ENCODE results near the gene PIGB.
"Not testable (repeated sequence)": the region's sequence is repeated elsewhere in the genome, so short reads cannot be mapped to it uniquely, and the experiment has no call there.

Gene PIGB

GRCh38 chr15:55289746-55290527 is 29.1 kb upstream of the PIGB start, which contains the start of gene RAB27A:
RAB27A (minus strand) TSS chr15:55289813; CDS start chr15:55234934, 54,879 bp downstream.
- H3K4me1 ChIP-seq = peaks cover 0 to 29% (median 11%) of the 10 kb centered on the region in 4 donors
- H3K4me3 ChIP-seq = peak within 1 kb of the TSS; percentile 82 to 90
- peak within 1 kb of the TSS; percentile 93 for H3K27ac ChIP-seq
- no peaks in the 10 kb centered on the region for H3K27me3 ChIP-seq
- TF ChIP-seq CTCF (IDR thresholded peaks at IDR 0.05) = no peak
- DNase-seq = peak; percentile 70 to 88
- no peaks in the 10 kb centered on the region for H3K36me3 ChIP-seq
- no peaks in the 10 kb centered on the region for H3K9me3 ChIP-seq
- intact Hi-C loops (cut with DNase I; ENCODE audit: low total_unique reads) = loop anchor here (2.0 to 10.0 kb wide), 2 partner anchors 73 to 1315 kb away; partner anchors contain the start of gene UNC13C

GRCh38 chr15:55290528-55291057 is 28.4 kb upstream of the PIGB start:
- TF ChIP-seq CTCF (IDR thresholded peaks at IDR 0.05) = peak; percentile 83 to 93
- peak; percentile 80 to 91 for DNase-seq
- Histone ChIP-seq H3K4me1 (peaks cover 0 to 23% (median 11%) of the 10 kb centered on the region in 4 donors), H3K9me3 (no peaks in the 10 kb centered on the region), H3K36me3 (no peaks in the 10 kb centered on the region), H3K27ac (peak overlapping the region; percentile 93), H3K27me3 (no peaks in the 10 kb centered on the region), H3K4me3 (peak overlapping the region; percentile 82 to 90)
- intact Hi-C loops (cut with DNase I; ENCODE audit: low total_unique reads) = loop anchor here (2.0 kb wide), 1 partner anchor 74 kb away; no protein-coding TSS in a partner anchor

GRCh38 chr15:55297315-55297714 is 21.7 kb upstream of the PIGB start:
- intact Hi-C loops (cut with DNase I; ENCODE audit: low total_unique reads) = no loop called here
- no peak for TF ChIP-seq CTCF (IDR thresholded peaks at IDR 0.05)

GRCh38 chr15:55302801-55303200 is 16.2 kb upstream of the PIGB start:
- H3K27me3 ChIP-seq = not testable (repeated sequence)

More at GRCh38 chr15:55297315-55297714, 21.7 kb upstream of the PIGB start:
- H3K4me3 ChIP-seq = no peak overlapping the region
- no peaks in the 10 kb centered on the region for H3K36me3 ChIP-seq
- H3K4me1 ChIP-seq = no peaks in the 10 kb centered on the region
- H3K27me3 ChIP-seq = no peaks in the 10 kb centered on the region
- DNase-seq = no peak
- no peak overlapping the region for H3K27ac ChIP-seq
- no peaks in the 10 kb centered on the region for H3K9me3 ChIP-seq

GRCh38 chr15:55319537-55320237 is 665 bp downstream of the PIGB start:
- intact Hi-C loops (cut with DNase I; ENCODE audit: low total_unique reads) = no loop called here
- H3K27ac ChIP-seq = peak overlapping the region; percentile 81 to 89
- TF ChIP-seq CTCF (IDR thresholded peaks at IDR 0.05) = no peak
- H3K4me1 ChIP-seq = peaks cover 0 to 37% (median 18%) of the 10 kb centered on the region in 4 donors
- H3K36me3 ChIP-seq = peaks cover 0 to under 1% (median 0%) of the 10 kb centered on the region in 3 donors
- DNase-seq = peak in 1 of 2 donors; percentile 48
- no peaks in the 10 kb centered on the region for H3K27me3 ChIP-seq
- no peaks in the 10 kb centered on the region for H3K9me3 ChIP-seq
- peak overlapping the region; percentile 62 to 67 for H3K4me3 ChIP-seq

More at GRCh38 chr15:55302801-55303200, 16.2 kb upstream of the PIGB start:
- H3K9me3 ChIP-seq; DNase-seq; H3K4me3 ChIP-seq; intact Hi-C loops (cut with DNase I; ENCODE audit: low total_unique reads); H3K27ac ChIP-seq; H3K4me1 ChIP-seq: not testable (repeated sequence)
- H3K36me3 ChIP-seq = peaks cover 0 to 26% (median 9%) of the 10 kb centered on the region in 3 donors

Data from tibial artery (tissue), 4 donors.